Stimulated activated CD4-positive, alpha-beta T cell treated with anti-CD3 and anti-CD28 coated beads, Interleukin-4, amount 100 ng/mL, for 48 hours (primary cell): ENCODE data around the gene BTD.

ENCODE experiments used
- DNase-seq, 2 donors: peaks; one replicate each; pipeline ENCODE4 v3.0.0-alpha.2; 2020; ENCODE audit warnings: low read depth in 2 of 2

Gene BTD, protein sequence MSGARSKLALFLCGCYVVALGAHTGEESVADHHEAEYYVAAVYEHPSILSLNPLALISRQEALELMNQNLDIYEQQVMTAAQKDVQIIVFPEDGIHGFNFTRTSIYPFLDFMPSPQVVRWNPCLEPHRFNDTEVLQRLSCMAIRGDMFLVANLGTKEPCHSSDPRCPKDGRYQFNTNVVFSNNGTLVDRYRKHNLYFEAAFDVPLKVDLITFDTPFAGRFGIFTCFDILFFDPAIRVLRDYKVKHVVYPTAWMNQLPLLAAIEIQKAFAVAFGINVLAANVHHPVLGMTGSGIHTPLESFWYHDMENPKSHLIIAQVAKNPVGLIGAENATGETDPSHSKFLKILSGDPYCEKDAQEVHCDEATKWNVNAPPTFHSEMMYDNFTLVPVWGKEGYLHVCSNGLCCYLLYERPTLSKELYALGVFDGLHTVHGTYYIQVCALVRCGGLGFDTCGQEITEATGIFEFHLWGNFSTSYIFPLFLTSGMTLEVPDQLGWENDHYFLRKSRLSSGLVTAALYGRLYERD

DNA sequence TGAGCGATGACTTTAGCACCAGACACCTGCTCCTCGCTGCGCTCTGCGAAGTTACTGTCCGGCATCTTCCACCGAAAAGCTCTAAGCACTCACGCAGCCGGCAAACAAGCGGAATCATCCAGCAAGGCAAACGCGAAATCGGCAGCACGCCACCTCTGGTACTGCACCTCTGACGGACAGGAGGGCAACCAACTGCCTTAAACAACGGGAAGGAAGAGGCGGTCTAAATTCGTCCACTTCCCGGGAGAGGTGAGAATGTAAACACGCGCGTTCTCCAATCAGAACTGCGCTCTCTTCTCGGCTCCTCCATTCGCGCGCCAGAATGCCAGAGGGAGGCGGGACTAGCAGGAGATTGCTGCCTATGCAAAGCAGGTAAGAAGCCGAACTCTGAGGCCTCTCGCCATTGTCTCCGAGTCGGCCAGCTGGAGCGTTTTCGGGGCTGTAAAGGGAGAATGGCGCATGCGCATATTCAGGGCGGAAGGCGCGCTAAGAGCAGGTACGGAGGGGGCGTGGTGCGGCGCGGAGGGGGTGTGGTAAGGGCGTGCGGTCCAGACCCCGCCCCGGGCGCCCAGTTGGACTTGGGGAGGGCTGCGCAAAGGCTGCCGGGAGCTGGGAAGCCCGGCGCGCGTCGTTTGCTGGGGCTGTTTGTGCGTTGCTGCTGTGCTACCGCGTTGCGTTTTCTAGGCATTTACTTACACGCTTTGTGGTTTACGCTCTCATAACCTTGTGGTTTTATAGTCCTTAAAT is at the start of gene BTD, which contains the start of gene HACL1:
Gene BTD, plus strand, starts transcription at position 347 of the 747 bp plus-strand sequence. CDS start 33,695 bp downstream, outside the sequence.
Gene HACL1, minus strand, starts transcription at position 171 of the 747 bp plus-strand sequence. Its CDS starts 106 bp downstream, at position 65.
- DNase-seq, result peak; percentile 98

DNA sequence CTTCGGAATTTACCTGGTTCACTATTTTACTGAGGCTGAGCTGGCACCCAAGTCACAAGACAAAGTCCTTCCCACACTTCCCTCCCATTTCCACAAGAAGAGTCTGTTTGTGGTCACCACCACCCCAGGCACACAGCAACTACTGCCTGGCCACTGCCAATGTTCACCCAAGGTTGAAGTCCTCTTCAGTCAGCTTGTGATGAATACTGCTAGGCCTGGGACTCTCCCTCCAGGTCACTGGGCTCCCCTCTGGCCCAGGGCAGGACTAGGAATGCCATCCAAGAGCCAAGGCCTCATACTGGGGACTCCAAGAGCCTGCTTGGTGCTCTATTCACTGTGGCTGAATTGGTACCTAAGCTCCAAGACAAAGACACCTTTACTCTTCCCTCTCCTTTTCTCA is 49.6 kb upstream of the BTD start:
- no peak for DNase-seq

DNA sequence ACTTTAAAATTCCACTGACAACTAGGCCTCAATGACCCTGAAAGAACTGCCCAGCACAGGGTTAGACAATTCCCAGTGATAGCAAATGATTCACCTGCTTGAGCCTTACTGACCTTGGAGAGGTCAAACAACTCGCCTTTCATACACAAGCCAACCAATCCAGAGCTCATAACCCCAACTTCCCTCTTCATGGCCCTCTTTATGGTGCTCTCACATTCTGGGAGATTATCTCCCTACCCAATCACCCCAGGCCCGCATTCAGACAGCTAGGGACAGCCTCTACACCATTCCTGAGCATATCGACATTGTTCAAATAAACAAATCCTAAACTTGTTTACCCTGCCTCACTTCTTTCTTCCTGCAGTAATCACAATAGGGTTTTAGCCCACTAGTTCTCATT is 47.8 kb upstream of the BTD start:
- no peak for DNase-seq

DNA sequence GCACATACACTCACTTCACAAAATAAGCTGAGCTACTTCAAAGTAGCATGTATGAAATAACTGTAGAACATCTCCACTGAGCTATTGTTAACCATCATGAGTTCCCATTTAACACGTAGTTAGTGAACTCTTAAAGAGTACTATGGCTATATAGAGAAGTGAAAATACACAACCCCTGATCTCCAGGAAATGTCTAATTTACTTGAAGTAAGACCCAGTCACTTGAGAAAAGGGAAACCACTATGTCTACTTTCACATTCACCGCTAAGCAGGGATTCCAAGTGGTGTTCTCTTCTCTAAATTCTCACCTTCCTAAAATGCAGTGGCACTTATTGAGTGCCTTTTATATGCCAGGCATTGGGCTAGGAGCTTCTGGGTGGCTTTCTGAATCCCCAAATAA is 45.0 kb upstream of the BTD start:
- no peak for DNase-seq

DNA sequence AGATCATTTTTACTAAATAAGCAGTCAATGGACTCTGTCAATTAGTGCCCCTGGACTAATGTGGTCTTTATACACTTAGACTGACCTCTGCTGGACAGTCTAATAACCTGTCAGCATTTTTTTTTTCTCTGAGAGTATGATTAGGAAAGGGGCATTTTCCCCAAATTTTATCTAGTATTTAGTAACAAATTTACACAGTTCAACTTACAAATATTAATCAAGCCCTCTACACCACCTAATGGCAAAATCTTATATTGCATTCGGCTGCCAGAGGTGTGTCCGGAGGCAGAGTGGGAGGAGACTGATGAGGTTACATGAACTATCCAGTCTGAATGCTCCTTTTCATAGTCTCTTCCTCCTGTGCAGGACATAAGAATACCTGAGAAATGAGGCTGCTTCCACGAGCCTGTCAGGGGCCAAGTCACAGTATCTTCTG is 44.0 kb upstream of the BTD start:
- peak; percentile 4 to 32 for DNase-seq

DNA sequence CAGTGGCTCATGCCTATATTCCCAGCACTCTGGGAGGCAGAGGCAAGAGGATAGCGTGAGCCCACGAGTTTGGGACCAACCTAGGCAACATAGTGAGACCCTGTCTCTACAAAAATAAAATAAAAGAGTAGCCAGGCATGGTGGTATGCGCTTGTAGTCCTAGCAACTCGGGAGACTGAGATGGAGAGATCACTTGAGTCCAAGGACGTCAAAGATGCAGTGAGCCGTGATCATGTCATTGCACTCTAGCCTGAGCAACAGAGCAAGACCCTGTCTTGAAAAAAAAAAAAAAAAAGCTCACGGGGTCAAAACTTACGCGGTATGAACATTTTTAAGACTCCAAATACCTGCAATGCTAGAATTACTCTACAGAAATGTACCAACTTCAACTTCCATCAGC is 43.0 kb upstream of the BTD start:
- no peak for DNase-seq

DNA sequence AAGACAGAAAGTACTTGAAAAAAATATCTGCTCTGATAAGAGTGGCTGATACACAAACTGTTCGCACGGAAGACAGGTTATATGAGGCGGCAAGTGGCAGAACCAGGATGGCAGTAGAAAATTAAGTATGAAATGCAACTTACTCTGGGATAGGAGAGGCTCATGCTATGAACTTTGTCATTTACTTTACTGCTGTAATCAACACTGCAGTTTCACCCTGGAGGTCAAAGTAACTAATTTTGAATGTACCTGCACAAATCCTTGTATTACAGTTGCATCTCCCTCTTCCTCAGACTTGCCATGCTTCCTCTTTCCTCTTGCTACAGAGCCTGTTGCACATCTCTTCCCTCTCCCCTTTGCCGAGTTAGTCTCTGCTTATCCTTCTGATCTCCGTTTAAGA is 39.0 kb upstream of the BTD start:
- DNase-seq, result no peak

DNA sequence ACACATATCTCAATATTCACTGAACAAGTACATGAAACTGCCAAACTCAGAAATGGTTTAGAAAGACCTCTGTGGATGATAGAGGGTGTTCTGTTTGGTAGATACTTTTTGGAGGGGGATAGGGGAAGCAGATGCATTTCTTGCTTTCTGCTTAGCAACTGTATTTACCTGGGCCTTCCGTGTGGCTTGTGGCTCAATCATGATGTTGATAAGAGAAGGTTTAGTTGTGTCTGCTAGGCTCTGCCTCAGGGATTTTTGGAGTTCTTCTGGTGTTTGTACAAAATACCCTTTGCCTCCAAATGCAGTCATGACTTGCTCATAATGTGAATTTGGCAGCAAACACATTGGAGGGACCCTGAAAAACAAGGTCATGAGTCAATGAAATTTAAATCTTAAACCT is 38.4 kb upstream of the BTD start:
- DNase-seq, result no peak

DNA sequence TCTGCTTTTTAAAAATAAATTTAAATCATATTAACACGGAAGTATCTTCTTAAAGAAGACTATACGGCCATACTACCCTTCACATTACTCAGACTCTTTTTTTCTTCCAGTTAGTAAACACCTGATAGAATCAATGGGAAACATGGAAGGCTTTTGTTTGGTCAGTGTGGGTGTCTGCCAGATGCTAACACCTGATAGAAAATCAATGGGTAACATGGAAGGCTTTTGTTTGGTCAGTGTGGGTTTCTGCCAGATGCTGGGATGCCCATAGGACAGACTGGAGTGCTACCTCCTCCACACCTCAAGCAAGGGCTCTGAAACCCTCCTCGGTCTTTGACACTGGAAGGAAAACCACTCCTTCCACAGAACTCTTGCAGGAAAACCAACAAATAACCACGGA is 29.4 kb upstream of the BTD start:
- no peak for DNase-seq

DNA sequence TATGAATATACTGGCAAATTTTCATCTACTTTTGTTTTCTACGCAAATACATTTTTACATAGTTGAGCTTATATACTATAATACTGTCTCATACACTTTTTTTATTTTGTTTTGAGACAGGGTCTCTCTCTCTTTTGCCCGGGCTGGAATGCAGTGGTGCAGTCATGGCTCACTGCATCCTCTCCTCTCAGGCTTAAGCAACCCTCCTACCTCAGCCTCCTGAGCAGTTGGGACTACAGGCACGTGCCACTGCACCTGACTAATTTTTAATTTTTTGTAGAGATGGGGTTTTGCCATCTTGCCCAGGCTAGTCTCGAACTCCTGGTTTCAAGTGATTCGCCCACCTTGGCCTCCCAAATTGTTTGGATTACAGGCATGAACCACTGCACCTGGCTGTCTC is 26.1 kb upstream of the BTD start:
- no peak for DNase-seq

DNA sequence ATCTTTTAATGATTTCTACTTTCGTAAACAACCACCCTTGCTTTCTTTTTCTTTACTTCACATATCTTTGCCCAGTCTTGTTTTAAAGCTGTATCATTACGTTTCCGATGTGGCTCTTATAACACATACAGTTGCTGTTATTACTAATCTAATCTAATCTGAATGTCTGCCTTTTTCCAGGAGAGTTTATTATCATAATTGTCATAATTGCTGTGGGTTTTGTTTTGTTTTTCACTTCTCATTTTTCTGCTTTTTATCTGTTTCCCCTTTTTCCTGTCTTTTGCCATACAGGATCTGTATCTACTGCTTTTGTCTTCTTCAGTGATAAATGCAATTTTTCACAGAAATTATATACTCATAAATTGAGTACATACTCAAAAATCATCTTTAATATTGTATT is 25.1 kb upstream of the BTD start:
- DNase-seq, result no peak

DNA sequence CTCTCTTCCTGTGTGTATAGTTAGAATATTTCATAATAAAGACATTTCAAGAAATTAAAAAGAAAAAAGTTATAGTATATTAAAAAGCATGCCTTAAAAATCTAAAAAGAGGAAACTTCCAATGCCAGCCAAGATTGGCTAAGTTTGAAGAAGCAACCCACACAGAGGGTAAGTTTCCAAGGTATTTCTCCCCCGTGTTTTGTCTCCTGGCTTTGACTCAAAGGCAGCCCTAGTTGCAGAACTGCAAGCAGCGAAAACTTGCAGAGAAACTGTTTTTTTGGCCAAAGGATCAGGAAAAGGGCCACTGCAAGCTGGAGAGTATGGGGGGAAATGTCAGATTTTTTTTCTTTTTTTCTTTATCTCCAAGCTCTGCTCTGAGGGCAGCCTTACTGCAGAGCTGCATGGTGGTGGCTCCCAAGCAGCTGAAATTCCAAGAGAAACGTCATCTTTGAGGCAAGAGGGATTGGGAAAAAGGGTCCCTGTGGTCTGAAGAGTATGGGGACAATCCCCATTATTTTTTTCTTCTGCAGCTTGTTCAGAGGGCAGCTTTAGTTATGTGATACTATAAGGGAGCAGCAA is 23.2 kb upstream of the BTD start:
- DNase-seq, result no peak

DNA sequence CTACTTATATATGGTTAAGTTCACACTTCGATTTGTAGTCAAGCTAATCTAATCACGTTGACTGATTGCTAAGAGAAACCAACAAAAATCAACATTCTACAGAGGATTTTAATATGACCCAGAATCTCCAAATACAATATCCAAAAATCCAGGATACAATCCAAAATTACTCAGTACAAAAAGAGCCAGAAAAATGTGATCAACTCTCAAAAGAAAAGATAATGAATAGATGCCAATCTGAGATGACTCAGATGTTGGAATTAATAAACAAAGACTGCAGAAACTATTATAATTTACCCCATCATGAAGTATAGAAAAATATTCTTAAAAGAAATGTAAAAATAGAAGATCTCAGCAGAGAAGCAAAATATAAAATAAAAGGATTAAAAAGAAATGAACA is 22.5 kb upstream of the BTD start:
- no peak for DNase-seq

DNA sequence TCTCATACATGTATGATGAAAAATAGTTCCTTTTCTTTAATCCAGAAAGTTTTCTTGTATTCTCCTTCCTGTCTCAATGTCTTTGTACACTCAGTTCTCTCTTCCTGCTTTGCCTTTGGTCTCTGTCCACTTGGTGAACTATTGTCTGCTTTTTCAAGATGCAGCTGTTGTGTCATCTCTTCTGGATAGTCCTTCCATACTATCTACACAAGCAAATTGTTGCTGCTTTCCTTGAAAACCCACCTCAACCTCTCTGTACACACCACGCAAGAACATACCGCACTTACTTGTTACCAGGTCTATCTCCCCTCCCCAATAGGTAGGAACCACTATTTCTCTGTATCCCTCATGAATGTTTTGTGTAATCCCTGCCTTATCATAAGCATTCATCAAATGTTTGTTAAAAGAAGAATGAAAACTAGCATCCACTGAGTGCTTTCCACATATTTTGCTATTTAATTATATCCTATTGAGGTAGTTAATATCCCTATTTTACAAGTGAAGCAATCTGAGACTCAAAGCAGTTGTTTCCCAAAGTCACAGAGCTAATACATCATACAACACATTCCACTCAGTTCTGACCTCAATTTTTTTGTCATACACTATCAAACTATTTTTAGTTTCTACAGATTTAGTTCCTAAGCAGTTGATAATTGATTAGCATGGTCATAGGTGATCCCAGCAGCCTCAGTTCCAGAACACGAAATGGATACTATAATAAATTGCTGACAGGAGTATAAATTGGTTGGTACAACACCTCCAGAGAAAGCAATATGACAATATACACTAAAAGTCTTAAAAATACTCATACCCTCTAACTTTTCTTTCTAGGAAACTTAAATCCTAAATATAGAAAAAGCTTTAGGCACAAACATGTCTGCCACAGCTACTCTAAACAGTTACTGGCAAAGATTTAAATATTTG is 19.8 kb upstream of the BTD start:
- no peak for DNase-seq

DNA sequence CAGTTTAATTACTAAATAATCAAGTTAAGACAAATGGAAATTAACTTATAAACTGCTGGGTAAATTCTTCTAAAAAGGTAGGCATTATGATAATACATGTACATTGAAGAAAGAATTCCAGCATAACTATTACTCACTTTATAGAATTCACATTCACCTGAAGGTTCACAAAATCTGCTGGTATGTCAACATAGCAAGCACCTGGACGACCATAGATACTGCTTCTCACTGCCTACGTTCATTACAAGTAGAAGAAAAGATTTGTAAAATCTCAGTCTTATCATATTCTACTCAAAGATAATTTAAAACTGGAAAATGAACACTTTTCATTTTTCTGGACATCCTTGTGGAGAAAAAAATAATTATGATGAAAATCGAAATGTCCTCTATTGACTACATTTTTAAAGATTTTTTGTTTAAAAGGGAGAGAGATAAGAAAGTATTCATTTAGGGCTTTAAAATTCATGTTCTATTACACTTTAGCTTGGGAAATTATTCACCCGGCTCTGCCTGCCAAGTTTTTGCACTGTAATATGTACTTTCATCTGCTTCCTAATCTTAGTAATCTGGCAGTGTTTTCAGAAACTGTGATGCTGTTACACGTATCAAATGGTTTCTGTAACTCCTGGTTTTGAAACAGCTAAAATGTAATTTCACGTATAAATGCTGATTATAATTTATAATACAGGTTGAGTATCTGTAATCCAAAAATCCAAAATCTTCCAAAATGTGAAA is 16.3 kb upstream of the BTD start:
- no peak for DNase-seq

DNA sequence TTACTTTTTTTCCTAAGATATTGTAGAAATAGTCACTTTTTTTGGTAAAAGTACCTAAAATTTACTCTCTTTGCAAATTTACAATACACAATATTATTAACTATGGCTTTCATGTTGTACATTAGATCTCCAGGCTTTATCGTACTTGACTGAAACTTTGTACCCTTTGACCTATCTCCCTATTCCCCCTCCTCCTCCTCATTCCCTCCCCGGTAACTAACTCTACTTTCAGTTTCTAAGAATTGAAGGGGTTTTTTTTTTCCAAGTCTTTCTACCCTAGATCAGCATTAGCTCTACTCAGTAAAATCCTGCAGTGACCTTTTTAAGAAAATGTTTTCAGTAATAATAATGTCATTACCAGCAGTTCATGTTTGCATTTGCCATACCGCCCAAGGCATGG is 10.3 kb upstream of the BTD start:
- no peak for DNase-seq

DNA sequence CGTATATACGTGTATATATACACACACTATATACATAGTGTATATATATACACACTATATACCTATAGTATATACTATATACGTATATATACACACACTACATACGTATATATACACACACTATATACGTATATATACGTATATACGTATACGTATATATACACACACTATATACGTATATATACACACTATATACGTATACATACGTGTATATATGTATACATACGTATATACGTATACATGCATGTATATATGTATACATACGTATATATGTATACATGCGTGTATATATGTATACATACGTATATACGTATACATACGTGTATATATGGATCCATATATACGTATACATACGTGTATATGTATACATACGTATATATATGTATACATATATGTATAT is 9.6 kb upstream of the BTD start:
- no peak for DNase-seq

DNA sequence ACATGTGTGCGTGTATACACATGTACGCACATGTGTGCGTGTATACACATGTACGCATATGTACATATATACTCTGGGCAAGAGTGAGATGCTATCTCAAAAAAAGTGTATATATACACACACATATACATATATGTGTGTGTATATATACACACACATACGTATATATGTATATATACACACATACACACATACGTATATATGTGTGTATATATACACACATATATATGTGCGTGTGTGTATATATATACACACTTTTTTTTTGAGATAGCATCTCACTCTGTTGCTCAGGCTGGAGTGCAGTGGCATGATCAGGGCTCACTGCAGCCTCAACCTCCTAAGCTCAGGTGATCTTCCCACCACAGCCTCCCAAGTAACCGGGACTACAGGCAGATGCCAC is 8.6 kb upstream of the BTD start:
- DNase-seq, result no peak

DNA sequence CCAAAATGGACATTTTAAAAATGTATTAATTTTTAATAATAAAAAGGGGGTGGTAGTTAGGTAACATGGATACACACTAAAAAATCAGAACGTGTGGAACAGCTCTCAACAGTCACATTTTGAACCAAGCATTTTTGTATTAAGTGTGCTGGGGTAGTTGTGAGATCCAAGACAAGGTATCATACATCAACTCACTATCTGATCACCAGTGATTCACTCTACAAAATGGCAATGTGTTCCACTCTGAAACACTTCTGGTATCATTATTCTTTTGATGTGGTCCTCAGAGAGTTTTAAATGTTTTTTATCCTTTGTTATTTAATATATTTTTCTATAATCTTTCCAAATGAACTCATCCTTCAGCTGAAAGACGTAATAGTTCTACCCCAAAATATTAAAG is 5.6 kb upstream of the BTD start:
- no peak for DNase-seq

DNA sequence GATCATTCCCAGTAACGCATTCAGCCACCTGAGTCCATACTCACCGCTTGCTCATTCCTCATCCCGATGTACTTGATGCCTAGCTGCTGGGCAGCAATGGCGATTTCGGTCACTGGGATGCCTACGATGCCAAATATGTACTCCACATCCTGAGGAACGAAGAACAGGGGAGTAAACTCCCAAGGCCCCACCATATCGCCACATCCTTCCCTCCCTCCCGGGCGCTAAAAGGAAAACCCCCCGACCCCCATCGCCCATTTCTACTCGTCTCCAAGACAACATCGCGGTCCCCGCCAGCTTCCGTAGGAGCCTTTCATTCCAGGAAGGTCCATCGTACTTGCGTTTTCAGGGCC is 523 bp upstream of the BTD start:
- no peak for DNase-seq

DNA sequence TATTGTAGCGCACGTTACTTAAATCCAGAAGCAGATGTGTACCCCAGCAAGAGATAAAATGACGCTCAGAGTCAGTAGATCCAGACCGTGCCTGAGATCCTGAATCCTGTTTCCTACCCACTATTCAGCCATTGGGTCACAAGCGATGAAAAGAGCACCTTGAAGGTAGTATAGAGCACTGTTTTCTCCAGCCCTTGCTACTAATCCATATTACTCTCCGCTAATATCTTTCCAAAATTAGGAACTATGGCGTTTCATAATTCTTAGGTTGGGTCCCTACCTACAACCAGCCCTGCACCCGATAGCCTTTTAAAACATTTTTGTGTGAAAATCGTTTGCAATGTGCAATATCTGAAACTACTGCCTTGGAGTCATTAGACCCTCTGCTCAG is 596 bp downstream of the BTD start:
- no peak for DNase-seq
